OCI-LY3 (cell line): ENCODE results near the gene MUC5B.

Experiments used
- H2AFZ ChIP-seq: fragments of 200-600, 300-600 bp; shearing (Covaris generic); 2 replicates; pipeline ENCODE4 v1.6.0; 2014; ENCODE audit warnings: antibody characterized with exemption, low read depth, low read length
- H3K27ac ChIP-seq: fragments of 200-600, 300-600 bp; sonication (generic); 2 replicates; pipeline ENCODE4 v1.5.1; 2014; ENCODE audit warnings: mild to moderate bottlenecking, low read length, moderate library complexity, mixed read lengths
- H3K27me3 ChIP-seq: fragments of 200-600, 300-600 bp; sonication (generic); 2 replicates; pipeline ENCODE4 v1.6.1; 2014; ENCODE audit warnings: low read depth, low read length, mixed read lengths
- H3K36me3 ChIP-seq: fragments of 200-600, 300-600 bp; sonication (generic); replicated peaks from 2 replicates; pipeline ENCODE3; 2014; ENCODE audit warnings: low read depth, low read length, mixed read lengths
- H3K4me1 ChIP-seq: fragments of 300-600, 200-600 bp; sonication (generic); 2 replicates; pipeline ENCODE4 v1.6.1; 2014; ENCODE audit warnings: low read length, mixed read lengths
- H3K4me2 ChIP-seq: fragments of 200-600, 300-600 bp; sonication (generic); 2 replicates; pipeline ENCODE4 v1.6.1; 2014; ENCODE audit warnings: low read length, mixed read lengths
- H3K4me3 ChIP-seq: fragments of 300-600, 200-600 bp; sonication (generic); 2 replicates; pipeline ENCODE4 v1.5.1; 2014; ENCODE audit warnings: antibody characterized with exemption, mild to moderate bottlenecking, low read length, moderate library complexity
- H3K79me2 ChIP-seq: fragments of 300-600, 200-600 bp; shearing (Covaris generic); 2 replicates; pipeline ENCODE4 v1.6.1; 2014; ENCODE audit warnings: mild to moderate bottlenecking, low read length, mixed read lengths
- H3K9ac ChIP-seq: fragments of 300-600, 200-600 bp; shearing (Covaris generic); 2 replicates; pipeline ENCODE4 v1.6.0; 2014; ENCODE audit warnings: mild to moderate bottlenecking, low read length, moderate library complexity
- H3K9me3 ChIP-seq: fragments of 200-600, 300-600 bp; shearing (Covaris generic); 2 replicates; pipeline ENCODE4 v1.6.1; 2014; ENCODE audit warnings: low read length, mixed read lengths; ENCODE audit not compliant: insufficient read depth
- H4K20me1 ChIP-seq: fragments of 200-600, 300-600 bp; sonication (generic); 2 replicates; pipeline ENCODE4 v1.6.1; 2016; ENCODE audit warnings: low read length, mixed read lengths; ENCODE audit not compliant: insufficient read depth
- CTCF ChIP-seq: fragments of 200-600, 300-600 bp; sonication (generic); IDR thresholded peaks from 2 replicates; pipeline ENCODE4 v1.5.1; 2014; ENCODE audit warnings: antibody characterized with exemption, low read length, low read depth
- EZH2phosphoT487 ChIP-seq: fragments of 200-600 bp; shearing (Covaris generic); IDR thresholded peaks from 2 replicates; pipeline ENCODE4 v1.6.1; 2018; ENCODE audit warnings: antibody characterized with exemption, mixed run types, low read depth

Gene MUC5B

GRCh38 chr11:1194977-1195681, 27.7 kb upstream of the MUC5B start:
- Histone ChIP-seq H2AFZ (no peak overlapping the region), H3K27me3 (no peaks in the 10 kb centered on the region), H3K79me2 (no peaks in the 10 kb centered on the region), H3K36me3 (no peaks in the 10 kb centered on the region), H3K27ac (no peak overlapping the region), H3K4me2 (no peak overlapping the region), H3K9me3 (no peaks in the 10 kb centered on the region), H3K9ac (no peak overlapping the region), H3K4me3 (no peak overlapping the region), H4K20me1 (no peaks in the 10 kb centered on the region), H3K4me1 (no peaks in the 10 kb centered on the region)
- TF ChIP-seq CTCF (no peak), EZH2phosphoT487 (no peak)

GRCh38 chr11:1195682-1196515, 27.0 kb upstream of the MUC5B start:
- no peaks in the 10 kb centered on the region for H3K4me1 ChIP-seq
- H3K9me3 ChIP-seq, result no peaks in the 10 kb centered on the region
- H3K36me3 ChIP-seq, result no peaks in the 10 kb centered on the region

GRCh38 chr11:1196516-1197391, 26.1 kb upstream of the MUC5B start:
- Histone ChIP-seq H3K9ac (no peak overlapping the region), H3K4me3 (no peak overlapping the region), H3K4me2 (no peak overlapping the region), H3K9me3 (no peaks in the 10 kb centered on the region), H2AFZ (no peak overlapping the region), H3K27me3 (no peaks in the 10 kb centered on the region), H3K36me3 (no peaks in the 10 kb centered on the region), H3K4me1 (no peaks in the 10 kb centered on the region), H4K20me1 (no peaks in the 10 kb centered on the region), H3K79me2 (no peaks in the 10 kb centered on the region), H3K27ac (no peak overlapping the region)
- TF ChIP-seq CTCF (no peak), EZH2phosphoT487 (no peak)

More at GRCh38 chr11:1195682-1196515, 27.0 kb upstream of the MUC5B start:
- Histone ChIP-seq H3K27ac (no peak overlapping the region), H4K20me1 (no peaks in the 10 kb centered on the region), H2AFZ (no peak overlapping the region), H3K4me3 (no peak overlapping the region), H3K79me2 (no peaks in the 10 kb centered on the region), H3K9ac (no peak overlapping the region), H3K27me3 (no peaks in the 10 kb centered on the region), H3K4me2 (no peak overlapping the region)
- TF ChIP-seq EZH2phosphoT487 (no peak), CTCF (no peak)
